ENCODE results near the gene HBE1. TPM values are rescaled to one million over a fixed set of nuclear protein-coding genes. Genes with fewer than 3 reads are reported as not detected.

HBE1 gene
- total RNA-seq, 2 donors from 2014 or later: not detected

- no peak within 1 kb of the TSS for H3K27ac Mint-ChIP-seq
- H3K27me3 Mint-ChIP-seq: peaks cover 4% of the 10 kb centered on the region
- H3K36me3 Mint-ChIP-seq (ENCODE audit: low read depth): no peaks in the 10 kb centered on the region
- H3K9me3 Mint-ChIP-seq: no peaks in the 10 kb centered on the region
- H3K4me1 Mint-ChIP-seq: no peaks in the 10 kb centered on the region
- no peak within 1 kb of the TSS for H3K4me3 Mint-ChIP-seq
- ATAC-seq (replicated peaks): no peak
Measured at GRCh38 chr11:5226732-5227310, 42.9 kb downstream of the HBE1 start, which contains the start of gene HBB. Gene HBB, minus strand, starts transcription at chr11:5227071. Its CDS starts 50 bp downstream, at chr11:5227021.

- Mint-ChIP-seq H3K9me3 (no peaks in the 10 kb centered on the region), H3K27ac (no peak overlapping the region), H3K36me3 (ENCODE audit: low read depth) (no peaks in the 10 kb centered on the region), H3K4me1 (no peaks in the 10 kb centered on the region), H3K4me3 (no peak overlapping the region), H3K27me3 (peaks cover 4% of the 10 kb centered on the region)
- ATAC-seq (replicated peaks): no peak
Measured at GRCh38 chr11:5225480-5225871, 44.3 kb downstream of the HBE1 start.

GRCh38 chr11:5224538-5225479 lies 44.9 kb downstream of the HBE1 start:
- no peaks in the 10 kb centered on the region for H3K9me3 Mint-ChIP-seq
- H3K36me3 Mint-ChIP-seq (ENCODE audit: low read depth): no peaks in the 10 kb centered on the region
- H3K27me3 Mint-ChIP-seq: peaks cover 4% of the 10 kb centered on the region
- no peak for ATAC-seq (replicated peaks)
- H3K4me1 Mint-ChIP-seq: no peaks in the 10 kb centered on the region
- H3K27ac Mint-ChIP-seq: no peak overlapping the region
- H3K4me3 Mint-ChIP-seq: no peak overlapping the region

- no peak for ATAC-seq (replicated peaks)
- H3K4me1 Mint-ChIP-seq: no peaks in the 10 kb centered on the region
- H3K4me3 Mint-ChIP-seq: no peak overlapping the region
- no peak overlapping the region for H3K27ac Mint-ChIP-seq
- peaks cover 4% of the 10 kb centered on the region for H3K9me3 Mint-ChIP-seq
- H3K27me3 Mint-ChIP-seq: peaks cover 4% of the 10 kb centered on the region
- H3K36me3 Mint-ChIP-seq (ENCODE audit: low read depth): no peaks in the 10 kb centered on the region
Measured at GRCh38 chr11:5223686-5224085, 46.1 kb downstream of the HBE1 start.

- Mint-ChIP-seq H3K27me3 (peaks cover 4% of the 10 kb centered on the region), H3K27ac (no peak overlapping the region), H3K4me3 (no peak overlapping the region), H3K9me3 (peaks cover 5% of the 10 kb centered on the region), H3K4me1 (no peaks in the 10 kb centered on the region), H3K36me3 (ENCODE audit: low read depth) (no peaks in the 10 kb centered on the region)
- no peak for ATAC-seq (replicated peaks)
Measured at GRCh38 chr11:5223146-5223545, 46.6 kb downstream of the HBE1 start.

Other genes with a start within 250 kb of the HBE1 start
- not detected for gene OR52J3, start 223.4 kb downstream of the HBE1 start, total RNA-seq
- not detected for gene OR52E2, start 210.3 kb downstream of the HBE1 start, total RNA-seq
- not detected for gene OR52E1, start 200.4 kb downstream of the HBE1 start, total RNA-seq
- gene OR52A5, start 131.6 kb downstream of the HBE1 start, total RNA-seq: not detected
- under 1 TPM in 1 of 2 donors, not detected in 1; 0.03 TPM for gene OR52A1, start 115.2 kb downstream of the HBE1 start, total RNA-seq
- not detected for gene OR51V1, start 69.3 kb downstream of the HBE1 start, total RNA-seq
- not detected for gene HBB, start 42.9 kb downstream of the HBE1 start, total RNA-seq
- gene HBD, start 35.5 kb downstream of the HBE1 start, total RNA-seq: not detected
- not detected for gene HBG1, start 20.1 kb downstream of the HBE1 start, total RNA-seq
- not detected for gene HBG2, start 15.2 kb downstream of the HBE1 start, total RNA-seq
- gene OR51B4, start 32.0 kb upstream of the HBE1 start, total RNA-seq: not detected
- under 1 TPM in 1 of 2 donors, not detected in 1; 0.29 TPM for gene OR51B2, start 54.4 kb upstream of the HBE1 start, total RNA-seq
- gene OR51B5, start 73.6 kb upstream of the HBE1 start, total RNA-seq: under 1 TPM in 1 of 2 donors, not detected in 1; 0.50 TPM
- not detected for gene OR51B6, start 81.6 kb upstream of the HBE1 start, total RNA-seq
- gene OR51M1, start 113.9 kb upstream of the HBE1 start, total RNA-seq: not detected
- gene OR51Q1, start 152.2 kb upstream of the HBE1 start, total RNA-seq: not detected
- not detected for gene OR51I1, start 171.6 kb upstream of the HBE1 start, total RNA-seq
- not detected for gene OR51I2, start 179.4 kb upstream of the HBE1 start, total RNA-seq
- gene OR52D1, start 218.7 kb upstream of the HBE1 start, total RNA-seq: not detected
- gene UBQLN3, start 240.0 kb upstream of the HBE1 start, total RNA-seq: under 1 TPM in 1 of 2 donors, not detected in 1; 0.34 TPM
- under 1 TPM in 1 of 2 donors, not detected in 1; 0.50 TPM for gene UBQLNL, start 246.8 kb upstream of the HBE1 start, total RNA-seq

Data from activated T-helper 17 cell treated with anti-CD3 and anti-CD28 coated beads, Interleukin-2, amount 50 U/mL, for 72 hours (primary cell).